LNCaP clone FGC (cell line): ENCODE data around the gene XIAP.
"Not testable (repeated sequence)": the region's sequence is repeated elsewhere in the genome, so short reads cannot be mapped to it uniquely, and the experiment has no call there.

Source experiments
- DNase-seq: peaks from one replicate; pipeline ENCODE4 v3.0.0-alpha.2; 2011; ENCODE audit warnings: low read depth
- H3K4me3 ChIP-seq: 2 replicates; pipeline ENCODE4 v1.5.1; 2011; ENCODE audit warnings: mild to moderate bottlenecking, low read depth, low read length, control low read depth
- TF ChIP-seq, protein P1 (sequence below): IDR thresholded peaks from 2 replicates; pipeline ENCODE4 v1.5.1; 2012; ENCODE audit warnings: mild to moderate bottlenecking; ENCODE audit not compliant: control insufficient read depth, insufficient read depth; ENCODE audit errors: extremely low read depth

XIAP gene

DNA sequence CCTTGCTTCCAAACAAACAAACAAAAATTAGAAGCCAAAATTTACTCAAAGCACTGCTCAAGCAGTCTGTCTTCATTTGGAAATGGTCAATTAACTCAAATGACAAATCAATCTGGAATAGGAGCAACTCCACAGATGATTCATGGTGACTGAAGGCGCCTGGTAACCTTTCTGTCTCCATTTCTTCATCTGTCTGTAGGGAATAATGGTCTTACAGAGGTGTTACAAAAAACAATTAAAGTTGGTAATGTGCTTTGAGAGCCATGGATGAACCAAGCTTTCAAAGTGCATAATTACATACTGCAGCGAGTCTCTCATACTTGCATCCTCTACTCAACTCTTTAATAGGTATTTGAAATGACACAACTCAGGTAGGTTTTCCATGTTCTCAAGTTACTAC, 63.4 kb downstream of the XIAP start:
- no peak overlapping the region for H3K4me3 ChIP-seq
- TF ChIP-seq, protein P1, sequence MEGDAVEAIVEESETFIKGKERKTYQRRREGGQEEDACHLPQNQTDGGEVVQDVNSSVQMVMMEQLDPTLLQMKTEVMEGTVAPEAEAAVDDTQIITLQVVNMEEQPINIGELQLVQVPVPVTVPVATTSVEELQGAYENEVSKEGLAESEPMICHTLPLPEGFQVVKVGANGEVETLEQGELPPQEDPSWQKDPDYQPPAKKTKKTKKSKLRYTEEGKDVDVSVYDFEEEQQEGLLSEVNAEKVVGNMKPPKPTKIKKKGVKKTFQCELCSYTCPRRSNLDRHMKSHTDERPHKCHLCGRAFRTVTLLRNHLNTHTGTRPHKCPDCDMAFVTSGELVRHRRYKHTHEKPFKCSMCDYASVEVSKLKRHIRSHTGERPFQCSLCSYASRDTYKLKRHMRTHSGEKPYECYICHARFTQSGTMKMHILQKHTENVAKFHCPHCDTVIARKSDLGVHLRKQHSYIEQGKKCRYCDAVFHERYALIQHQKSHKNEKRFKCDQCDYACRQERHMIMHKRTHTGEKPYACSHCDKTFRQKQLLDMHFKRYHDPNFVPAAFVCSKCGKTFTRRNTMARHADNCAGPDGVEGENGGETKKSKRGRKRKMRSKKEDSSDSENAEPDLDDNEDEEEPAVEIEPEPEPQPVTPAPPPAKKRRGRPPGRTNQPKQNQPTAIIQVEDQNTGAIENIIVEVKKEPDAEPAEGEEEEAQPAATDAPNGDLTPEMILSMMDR = no peak
- DNase-seq = no peak

- no peak overlapping the region for H3K4me3 ChIP-seq
- TF ChIP-seq, protein P1 = no peak
- DNase-seq = no peak
These were observed 64.3 kb downstream of the XIAP start for GRCh38 chrX:123924186-123924585.

DNA sequence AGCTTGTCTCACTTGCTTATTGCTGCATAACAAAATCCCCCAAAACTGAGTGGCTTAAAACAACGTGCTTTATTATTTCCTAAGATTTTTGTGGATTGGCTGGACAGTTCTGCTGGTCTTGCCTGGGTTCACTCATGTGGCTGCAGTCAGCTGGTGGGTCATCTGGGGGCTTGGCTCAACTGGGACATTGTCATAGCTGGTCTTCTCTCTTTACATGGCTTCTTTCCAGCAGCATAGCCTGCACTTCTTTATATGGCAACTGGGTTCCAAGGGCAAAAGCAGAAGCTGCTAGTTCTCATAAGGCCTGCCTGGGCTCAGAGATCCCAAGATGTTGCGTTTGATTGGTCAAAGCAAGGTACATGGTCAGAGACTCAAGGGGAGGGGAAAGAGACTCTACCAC, 68.0 kb downstream of the XIAP start:
- no peak overlapping the region for H3K4me3 ChIP-seq
- DNase-seq = no peak
- TF ChIP-seq, protein P1 = no peak

GRCh38 chrX:123932055-123932454, 72.2 kb downstream of the XIAP start:
- not testable (repeated sequence) for DNase-seq, H3K4me3 ChIP-seq

- no peak for DNase-seq
- no peak overlapping the region for H3K4me3 ChIP-seq
- TF ChIP-seq, protein P1 = no peak
These were observed 83.2 kb downstream of the XIAP start for GRCh38 chrX:123943074-123943473.

DNA sequence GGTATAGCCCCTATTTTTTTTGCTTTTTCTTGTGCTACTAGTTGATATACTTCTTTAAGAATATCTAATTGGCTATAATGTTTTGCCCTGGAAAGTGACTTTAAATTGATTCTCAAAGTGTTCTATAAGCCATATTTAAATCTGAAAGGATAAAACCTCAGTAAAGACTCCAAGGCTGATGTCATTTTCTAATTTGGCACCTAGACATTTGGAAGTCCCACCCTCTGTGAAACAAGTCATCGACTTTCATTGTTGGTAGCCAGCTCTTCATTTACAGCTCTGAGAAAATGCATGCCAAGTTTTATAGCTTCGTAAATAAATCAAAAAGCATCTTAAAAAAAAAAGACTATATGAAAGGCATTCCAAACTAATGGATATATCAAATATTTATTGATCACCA, 83.6 kb downstream of the XIAP start:
- TF ChIP-seq, protein P1 = no peak
- H3K4me3 ChIP-seq = no peak overlapping the region
- DNase-seq = no peak

GRCh38 chrX:123949846-123950245, 90.0 kb downstream of the XIAP start:
- no peak for DNase-seq
- H3K4me3 ChIP-seq = no peak overlapping the region
- TF ChIP-seq, protein P1 = no peak
